ENCODE results near the gene MTFR1L. TPM values are rescaled to one million over a fixed set of nuclear protein-coding genes. Genes with fewer than 3 reads are reported as not detected.

The MTFR1L gene
- total RNA-seq, 1 donor: 46.6 TPM

GRCh38 chr1:25782608-25783201, 37.0 kb upstream of the MTFR1L start:
- TF ChIP-seq, protein P1, sequence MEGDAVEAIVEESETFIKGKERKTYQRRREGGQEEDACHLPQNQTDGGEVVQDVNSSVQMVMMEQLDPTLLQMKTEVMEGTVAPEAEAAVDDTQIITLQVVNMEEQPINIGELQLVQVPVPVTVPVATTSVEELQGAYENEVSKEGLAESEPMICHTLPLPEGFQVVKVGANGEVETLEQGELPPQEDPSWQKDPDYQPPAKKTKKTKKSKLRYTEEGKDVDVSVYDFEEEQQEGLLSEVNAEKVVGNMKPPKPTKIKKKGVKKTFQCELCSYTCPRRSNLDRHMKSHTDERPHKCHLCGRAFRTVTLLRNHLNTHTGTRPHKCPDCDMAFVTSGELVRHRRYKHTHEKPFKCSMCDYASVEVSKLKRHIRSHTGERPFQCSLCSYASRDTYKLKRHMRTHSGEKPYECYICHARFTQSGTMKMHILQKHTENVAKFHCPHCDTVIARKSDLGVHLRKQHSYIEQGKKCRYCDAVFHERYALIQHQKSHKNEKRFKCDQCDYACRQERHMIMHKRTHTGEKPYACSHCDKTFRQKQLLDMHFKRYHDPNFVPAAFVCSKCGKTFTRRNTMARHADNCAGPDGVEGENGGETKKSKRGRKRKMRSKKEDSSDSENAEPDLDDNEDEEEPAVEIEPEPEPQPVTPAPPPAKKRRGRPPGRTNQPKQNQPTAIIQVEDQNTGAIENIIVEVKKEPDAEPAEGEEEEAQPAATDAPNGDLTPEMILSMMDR (IDR thresholded peaks at IDR 0.05; ENCODE audit: insufficient read depth, low read depth, low read length): no peak
- H3K4me3 ChIP-seq (ENCODE audit: low read depth, low read length): no peak overlapping the region
- DNase-seq (ENCODE audit: low read depth): no peak

DNA sequence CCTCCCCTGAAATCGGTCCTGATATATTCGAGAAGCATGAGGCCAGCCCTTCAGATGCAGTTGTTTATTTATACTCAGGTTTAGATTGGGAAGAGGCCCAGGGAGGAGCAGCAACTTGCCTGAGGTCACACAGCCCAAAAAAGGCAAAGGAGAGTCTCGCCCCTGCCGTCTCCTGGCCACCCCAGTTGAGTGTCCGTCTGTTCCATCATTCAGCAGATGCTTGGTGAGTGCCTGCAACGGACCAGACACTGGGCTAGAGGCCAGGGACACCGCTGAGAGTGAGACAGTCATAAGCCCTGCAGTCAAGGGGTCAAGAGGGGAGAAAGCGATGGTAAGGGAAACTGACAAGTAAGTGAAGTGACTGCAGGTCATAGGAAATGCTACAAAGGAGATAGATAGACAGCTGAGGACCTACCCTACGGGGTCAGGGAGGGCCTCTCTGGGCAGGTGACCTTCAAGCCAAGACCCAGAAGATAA, 35.1 kb upstream of the MTFR1L start:
- DNase-seq (ENCODE audit: low read depth): no peak
- TF ChIP-seq, protein P1 (IDR thresholded peaks at IDR 0.05; ENCODE audit: insufficient read depth, low read depth, low read length): no peak
- no peak overlapping the region for H3K4me3 ChIP-seq (ENCODE audit: low read depth, low read length)

GRCh38 chr1:25785333-25786067, 34.3 kb upstream of the MTFR1L start:
- TF ChIP-seq, protein P1 (IDR thresholded peaks at IDR 0.05; ENCODE audit: insufficient read depth, low read depth, low read length): no peak
- no peak overlapping the region for H3K4me3 ChIP-seq (ENCODE audit: low read depth, low read length)
- DNase-seq (ENCODE audit: low read depth): no peak

GRCh38 chr1:25786887-25787759, 32.6 kb upstream of the MTFR1L start:
- TF ChIP-seq, protein P1 (IDR thresholded peaks at IDR 0.05; ENCODE audit: insufficient read depth, low read depth, low read length): no peak
- DNase-seq (ENCODE audit: low read depth): no peak
- H3K4me3 ChIP-seq (ENCODE audit: low read depth, low read length): no peak overlapping the region

DNA sequence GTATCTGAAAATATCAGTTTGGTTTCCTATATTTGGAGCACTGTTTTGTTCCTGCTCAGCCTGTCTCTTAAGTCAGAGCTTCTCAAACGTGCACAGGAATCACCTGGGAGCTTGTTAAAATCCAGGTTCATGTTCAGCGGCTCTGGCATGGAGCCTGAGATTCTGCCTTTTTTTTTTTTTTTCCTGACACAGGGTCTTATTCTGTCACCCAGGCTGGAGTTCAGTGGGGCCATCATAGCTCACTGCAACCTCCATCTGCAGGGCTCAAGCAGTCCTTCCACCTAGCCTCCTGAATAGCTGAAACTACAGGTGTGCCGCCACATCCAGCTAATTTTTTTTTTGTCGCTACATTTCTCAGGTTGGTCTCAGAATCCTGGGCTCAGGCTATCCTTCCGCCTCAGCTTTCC, 32.0 kb upstream of the MTFR1L start:
- TF ChIP-seq, protein P1 (IDR thresholded peaks at IDR 0.05; ENCODE audit: insufficient read depth, low read depth, low read length): no peak
- no peak overlapping the region for H3K4me3 ChIP-seq (ENCODE audit: low read depth, low read length)
- DNase-seq (ENCODE audit: low read depth): no peak

DNA sequence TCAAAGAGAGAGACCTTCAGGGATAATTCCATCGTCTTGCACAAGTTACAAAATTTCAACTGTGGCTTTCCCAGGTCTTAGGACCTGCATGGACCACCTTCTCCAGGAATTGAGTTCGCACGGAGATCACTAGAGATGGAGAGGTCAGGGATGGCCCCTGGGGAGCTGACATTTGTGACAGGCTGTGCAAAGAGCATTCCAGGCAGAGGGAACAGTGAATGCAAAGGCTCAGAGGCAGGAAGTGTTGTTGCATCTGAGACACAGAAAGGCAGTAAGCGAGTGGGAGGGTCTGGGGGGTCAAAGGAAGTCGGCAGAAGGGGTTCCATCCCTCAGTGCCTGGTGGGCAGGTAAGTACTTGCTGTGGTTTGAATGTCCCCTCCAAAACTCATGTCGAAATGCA, 29.3 kb upstream of the MTFR1L start:
- no peak overlapping the region for H3K4me3 ChIP-seq (ENCODE audit: low read depth, low read length)
- TF ChIP-seq, protein P1 (IDR thresholded peaks at IDR 0.05; ENCODE audit: insufficient read depth, low read depth, low read length): no peak
- DNase-seq (ENCODE audit: low read depth): no peak

All from fibroblast of villous mesenchyme (primary cell).